Astrocyte (in vitro differentiated cells and primary cell): ENCODE measurements around the gene VAPA.

Experiments
- CTCF ChIP-seq: IDR thresholded peaks from 2 replicates; pipeline ENCODE4 v1.5.1; 2011; ENCODE audit warnings: low read depth, mild to moderate bottlenecking, inconsistent platforms, low read length, moderate library complexity; ENCODE audit not compliant: insufficient read depth
- EZH2 ChIP-seq: IDR thresholded peaks from 2 replicates; pipeline ENCODE4 v1.6.1; 2012; ENCODE audit warnings: mild to moderate bottlenecking, low read length, inconsistent platforms; ENCODE audit not compliant: insufficient read depth

- TF ChIP-seq CTCF: no peak
- no peak for TF ChIP-seq EZH2
These were observed 47.2 kb upstream of the VAPA start for GRCh38 chr18:9866627-9867026.
